Ascending aorta (tissue), 2 donors: ENCODE results near the gene OPN1LW. TPM values are rescaled to one million over a fixed set of nuclear protein-coding genes. Genes with fewer than 3 reads are reported as not detected.

Experiments used
- DNase-seq, 2 donors: peaks; one replicate each; pipeline ENCODE4 v3.0.0-alpha.2; 2019; ENCODE audit warnings: low spot score in 2 of 2
- H3K27ac ChIP-seq, 2 donors: fragments of 200-600 bp; sonication (generic); one replicate each; pipeline ENCODE4 v1.5.1; 2016 to 2017; ENCODE audit warnings: mild to moderate bottlenecking in 1 of 2
- H3K27me3 ChIP-seq: fragments of 200-600 bp; sonication (generic); one replicate; pipeline ENCODE4 v1.5.1; 2017
- H3K36me3 ChIP-seq, 2 donors: fragments of 200-600 bp; sonication (generic); one replicate each; pipeline ENCODE4 v1.5.1; 2016
- H3K4me1 ChIP-seq, 2 donors: fragments of 200-600 bp; sonication (generic); one replicate each; pipeline ENCODE4 v1.5.1; 2016 to 2017; ENCODE audit warnings: mild to moderate bottlenecking in 1 of 2
- H3K4me3 ChIP-seq, 2 donors: fragments of 200-600 bp; sonication (generic); one replicate each; pipeline ENCODE4 v1.5.1; 2016 to 2017; ENCODE audit warnings: mild to moderate bottlenecking in 1 of 2
- H3K9me3 ChIP-seq, 2 donors: fragments of 200-600 bp; sonication (generic); one replicate each; pipeline ENCODE4 v1.5.1; 2016
- intact Hi-C: fragments of 100-400 bp; cut with DNase I; formaldehyde crosslinking; loops from one replicate; pipeline ENCODE4 v1.15.1; 2023
- total RNA-seq: library from RNA; depleted of rRNA; stranded (reverse); fragments of >200 nt; gene quantifications from one replicate; pipeline ENCODE4 v1.1.0, GENCODE V29; 2016
- TF ChIP-seq, protein P1 (sequence below), 3 experiments: fragments of 200-600 bp in 2 of 3; fragments of 450-650 bp in 1 of 3; sonication (generic) in 2 of 3; IDR thresholded peaks; one replicate each; pipeline ENCODE4 v1.5.1; 2016 to 2019; ENCODE audit warnings: antibody characterized with exemption in 3 of 3, mild to moderate bottlenecking in 1 of 3, moderate library complexity in 1 of 3

OPN1LW gene
- total RNA-seq, 1 donor from 2014 or later, result not detected

DNA sequence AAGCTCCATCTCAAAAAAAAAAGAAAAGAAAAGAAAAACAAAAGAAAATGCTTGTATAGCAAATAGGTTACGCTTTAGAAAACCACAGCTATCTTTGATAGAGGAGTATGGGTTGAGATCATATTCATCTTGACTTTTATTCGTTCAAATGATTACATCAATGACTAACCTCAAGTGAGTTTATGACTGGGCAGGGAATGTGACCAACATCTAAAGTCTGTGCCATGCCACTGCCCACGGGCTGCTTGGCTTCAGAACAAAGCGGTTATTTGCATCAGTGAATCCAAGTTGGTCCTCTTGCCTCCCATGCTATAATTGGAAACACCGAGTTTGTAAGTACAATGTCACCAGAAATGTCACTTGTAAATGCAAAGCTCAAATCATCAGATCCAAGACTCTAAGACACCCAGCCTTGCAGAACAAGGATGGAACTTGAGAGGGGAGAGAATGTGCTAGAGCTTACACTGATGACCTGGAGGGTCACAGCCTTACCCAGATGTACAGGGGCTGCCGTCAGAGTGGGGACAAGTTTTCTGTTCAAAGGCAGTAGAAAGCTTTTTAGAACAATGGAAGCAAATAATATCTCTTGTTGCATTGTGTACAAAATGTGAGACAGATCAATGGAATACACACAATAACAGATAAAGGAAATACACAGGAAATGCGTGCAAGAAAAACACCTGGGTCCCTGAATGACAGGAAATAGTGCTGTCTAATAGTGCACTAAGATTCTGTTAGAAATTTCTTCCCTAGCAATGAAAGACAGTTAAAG lies 8.4 kb upstream of the OPN1LW start:
- no peaks in the 10 kb centered on the region for H3K27me3 ChIP-seq
- H3K27ac ChIP-seq, result no peak overlapping the region
- no peaks in the 10 kb centered on the region for H3K4me1 ChIP-seq
- intact Hi-C loops, result no loop called here
- H3K4me3 ChIP-seq, result no peak overlapping the region
- H3K9me3 ChIP-seq, result no peaks in the 10 kb centered on the region
- TF ChIP-seq, protein P1, sequence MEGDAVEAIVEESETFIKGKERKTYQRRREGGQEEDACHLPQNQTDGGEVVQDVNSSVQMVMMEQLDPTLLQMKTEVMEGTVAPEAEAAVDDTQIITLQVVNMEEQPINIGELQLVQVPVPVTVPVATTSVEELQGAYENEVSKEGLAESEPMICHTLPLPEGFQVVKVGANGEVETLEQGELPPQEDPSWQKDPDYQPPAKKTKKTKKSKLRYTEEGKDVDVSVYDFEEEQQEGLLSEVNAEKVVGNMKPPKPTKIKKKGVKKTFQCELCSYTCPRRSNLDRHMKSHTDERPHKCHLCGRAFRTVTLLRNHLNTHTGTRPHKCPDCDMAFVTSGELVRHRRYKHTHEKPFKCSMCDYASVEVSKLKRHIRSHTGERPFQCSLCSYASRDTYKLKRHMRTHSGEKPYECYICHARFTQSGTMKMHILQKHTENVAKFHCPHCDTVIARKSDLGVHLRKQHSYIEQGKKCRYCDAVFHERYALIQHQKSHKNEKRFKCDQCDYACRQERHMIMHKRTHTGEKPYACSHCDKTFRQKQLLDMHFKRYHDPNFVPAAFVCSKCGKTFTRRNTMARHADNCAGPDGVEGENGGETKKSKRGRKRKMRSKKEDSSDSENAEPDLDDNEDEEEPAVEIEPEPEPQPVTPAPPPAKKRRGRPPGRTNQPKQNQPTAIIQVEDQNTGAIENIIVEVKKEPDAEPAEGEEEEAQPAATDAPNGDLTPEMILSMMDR (IDR thresholded peaks at IDR 0.05), result no peak
- H3K36me3 ChIP-seq, result no peaks in the 10 kb centered on the region
- no peak for DNase-seq

DNA sequence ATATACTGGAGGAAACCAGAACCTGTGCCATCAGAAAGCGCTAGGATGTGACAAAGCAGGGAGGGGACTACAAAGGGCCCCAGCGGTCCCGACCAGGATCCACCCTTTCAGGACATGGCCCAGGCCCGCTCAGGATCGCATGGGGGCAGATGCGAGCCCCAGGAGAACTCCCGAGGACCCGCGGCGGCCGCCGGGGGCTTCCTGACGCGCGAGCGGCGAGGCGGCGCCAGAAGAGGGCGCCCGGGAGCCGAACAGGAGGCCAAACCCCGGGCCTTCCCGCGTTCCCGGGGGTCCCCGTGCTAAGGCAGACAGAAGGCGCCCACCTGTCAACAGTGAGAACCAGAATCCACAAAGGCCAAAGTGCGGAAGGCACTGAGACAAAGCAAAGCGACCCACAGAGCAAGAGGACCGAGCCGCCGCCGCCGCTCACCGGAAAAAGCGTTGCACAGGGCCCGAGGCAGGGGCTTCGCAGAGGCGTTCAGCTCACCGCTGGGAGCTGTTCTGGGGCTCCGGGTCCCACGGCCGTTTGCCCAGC lies 7.3 kb upstream of the OPN1LW start:
- no peaks in the 10 kb centered on the region for H3K9me3 ChIP-seq
- TF ChIP-seq, protein P1 (IDR thresholded peaks at IDR 0.05), result peak; percentile 55 to 82 (median 71)
- no peaks in the 10 kb centered on the region for H3K4me1 ChIP-seq
- H3K36me3 ChIP-seq, result no peaks in the 10 kb centered on the region
- H3K4me3 ChIP-seq, result peak overlapping the region; percentile 40 to 60
- H3K27ac ChIP-seq, result no peak overlapping the region
- intact Hi-C loops, result no loop called here
- H3K27me3 ChIP-seq, result no peaks in the 10 kb centered on the region
- peak; percentile 22 to 82 for DNase-seq

DNA sequence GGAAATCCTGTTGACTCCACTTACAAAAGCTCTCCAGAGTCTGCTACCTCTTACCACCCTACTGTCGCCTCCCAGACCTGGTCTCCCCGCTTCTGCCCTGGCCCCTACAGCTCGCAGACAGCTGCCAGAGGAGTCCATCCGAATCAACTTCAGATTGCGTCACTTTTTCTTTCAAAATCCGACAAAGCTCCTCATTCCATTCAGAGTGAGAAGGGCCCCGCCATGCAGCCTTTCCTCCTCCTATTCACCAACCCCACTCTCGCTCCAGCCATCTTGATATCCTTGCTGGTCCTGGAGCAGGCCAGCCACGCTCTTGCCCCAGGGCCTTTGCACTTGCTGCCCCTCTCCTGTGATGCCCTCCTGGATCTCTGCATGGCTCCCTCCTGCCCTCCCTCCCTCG lies 5.2 kb upstream of the OPN1LW start:
- Histone ChIP-seq H3K36me3 (no peaks in the 10 kb centered on the region), H3K4me3 (no peak overlapping the region), H3K27ac (no peak overlapping the region), H3K9me3 (no peaks in the 10 kb centered on the region), H3K4me1 (no peaks in the 10 kb centered on the region), H3K27me3 (no peaks in the 10 kb centered on the region)
- TF ChIP-seq, protein P1 (IDR thresholded peaks at IDR 0.05), result no peak
- intact Hi-C loops, result no loop called here
- DNase-seq, result no peak

DNA sequence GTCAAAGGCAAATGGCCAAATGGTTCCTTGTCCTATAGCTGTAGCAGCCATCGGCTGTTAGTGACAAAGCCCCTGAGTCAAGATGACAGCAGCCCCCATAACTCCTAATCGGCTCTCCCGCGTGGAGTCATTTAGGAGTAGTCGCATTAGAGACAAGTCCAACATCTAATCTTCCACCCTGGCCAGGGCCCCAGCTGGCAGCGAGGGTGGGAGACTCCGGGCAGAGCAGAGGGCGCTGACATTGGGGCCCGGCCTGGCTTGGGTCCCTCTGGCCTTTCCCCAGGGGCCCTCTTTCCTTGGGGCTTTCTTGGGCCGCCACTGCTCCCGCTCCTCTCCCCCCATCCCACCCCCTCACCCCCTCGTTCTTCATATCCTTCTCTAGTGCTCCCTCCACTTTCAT lies 3.8 kb upstream of the OPN1LW start:
- no peak overlapping the region for H3K27ac ChIP-seq
- H3K4me3 ChIP-seq, result no peak overlapping the region
- DNase-seq, result no peak
- H3K36me3 ChIP-seq, result no peaks in the 10 kb centered on the region
- no peaks in the 10 kb centered on the region for H3K4me1 ChIP-seq
- TF ChIP-seq, protein P1 (IDR thresholded peaks at IDR 0.05), result no peak
- H3K9me3 ChIP-seq, result no peaks in the 10 kb centered on the region
- intact Hi-C loops, result no loop called here
- no peaks in the 10 kb centered on the region for H3K27me3 ChIP-seq

DNA sequence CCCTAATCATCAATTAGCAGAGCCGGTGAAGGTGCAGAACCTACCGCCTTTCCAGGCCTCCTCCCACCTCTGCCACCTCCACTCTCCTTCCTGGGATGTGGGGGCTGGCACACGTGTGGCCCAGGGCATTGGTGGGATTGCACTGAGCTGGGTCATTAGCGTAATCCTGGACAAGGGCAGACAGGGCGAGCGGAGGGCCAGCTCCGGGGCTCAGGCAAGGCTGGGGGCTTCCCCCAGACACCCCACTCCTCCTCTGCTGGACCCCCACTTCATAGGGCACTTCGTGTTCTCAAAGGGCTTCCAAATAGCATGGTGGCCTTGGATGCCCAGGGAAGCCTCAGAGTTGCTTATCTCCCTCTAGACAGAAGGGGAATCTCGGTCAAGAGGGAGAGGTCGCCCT lies 3.3 kb upstream of the OPN1LW start:
- intact Hi-C loops, result no loop called here
- Histone ChIP-seq H3K27me3 (no peaks in the 10 kb centered on the region), H3K4me1 (no peaks in the 10 kb centered on the region), H3K27ac (no peak overlapping the region), H3K9me3 (no peaks in the 10 kb centered on the region), H3K4me3 (no peak overlapping the region), H3K36me3 (no peaks in the 10 kb centered on the region)
- no peak for DNase-seq
- TF ChIP-seq, protein P1 (IDR thresholded peaks at IDR 0.05), result no peak
